ENCODE data around the gene PRKCB.
"Not testable (repeated sequence)": the region's sequence is repeated elsewhere in the genome, so short reads cannot be mapped to it uniquely, and the experiment has no call there.

The PRKCB gene

GRCh38 chr16:24138575-24138974 is 302.8 kb downstream of the PRKCB start:
- DNase-seq = no peak

GRCh38 chr16:24139282-24139681 is 303.5 kb downstream of the PRKCB start:
- no peak for DNase-seq

- DNase-seq = no peak
Observed at GRCh38 chr16:24140730-24141129, 304.9 kb downstream of the PRKCB start.

GRCh38 chr16:24141466-24141865 is 305.7 kb downstream of the PRKCB start:
- DNase-seq = no peak

- no peak for DNase-seq
Observed at GRCh38 chr16:24141917-24142316, 306.1 kb downstream of the PRKCB start.

- no peak for DNase-seq
Observed at GRCh38 chr16:24145927-24146326, 310.1 kb downstream of the PRKCB start.

- DNase-seq = no peak
Observed at GRCh38 chr16:24146518-24146917, 310.7 kb downstream of the PRKCB start.

- DNase-seq = no peak
Observed at GRCh38 chr16:24149102-24149501, 313.3 kb downstream of the PRKCB start.

GRCh38 chr16:24150282-24150681 is 314.5 kb downstream of the PRKCB start:
- DNase-seq = no peak

GRCh38 chr16:24151482-24151939 is 315.7 kb downstream of the PRKCB start:
- no peak for DNase-seq

- DNase-seq = not testable (repeated sequence)
Observed at GRCh38 chr16:24152048-24152447, 316.3 kb downstream of the PRKCB start.

GRCh38 chr16:24152826-24153225 is 317.0 kb downstream of the PRKCB start:
- no peak for DNase-seq

GRCh38 chr16:24156777-24157176 is 321.0 kb downstream of the PRKCB start:
- no peak for DNase-seq

- DNase-seq = no peak
Observed at GRCh38 chr16:24163935-24164334, 328.2 kb downstream of the PRKCB start.

GRCh38 chr16:24164416-24164815 is 328.6 kb downstream of the PRKCB start:
- no peak for DNase-seq

- DNase-seq = no peak
Observed at GRCh38 chr16:24165273-24165672, 329.5 kb downstream of the PRKCB start.

GRCh38 chr16:24166661-24167528 is 331.1 kb downstream of the PRKCB start:
- DNase-seq = no peak

GRCh38 chr16:24168856-24169255 is 333.1 kb downstream of the PRKCB start:
- no peak for DNase-seq

GRCh38 chr16:24170407-24170806 is 334.6 kb downstream of the PRKCB start:
- DNase-seq = no peak

GRCh38 chr16:24174504-24174903 is 338.7 kb downstream of the PRKCB start:
- no peak for DNase-seq

GRCh38 chr16:24174957-24175356 is 339.2 kb downstream of the PRKCB start:
- DNase-seq = no peak

GRCh38 chr16:24178496-24178895 is 342.7 kb downstream of the PRKCB start:
- no peak for DNase-seq

GRCh38 chr16:24180451-24180850 is 344.7 kb downstream of the PRKCB start:
- DNase-seq = no peak

- no peak for DNase-seq
Observed at GRCh38 chr16:24188021-24188542, 352.3 kb downstream of the PRKCB start.

Measured in midbrain (tissue), 1 donor.